H1 (cell line): Measurements from ENCODE around the gene SCAND1. TPM values are rescaled to one million over a fixed set of nuclear protein-coding genes. Genes with fewer than 3 reads are reported as not detected.

Source experiments
- BRCA1 ChIP-seq: IDR thresholded peaks from 2 replicates; pipeline ENCODE4 v1.6.1; 2012; ENCODE audit warnings: low read depth, low read length, improper control_type of control experiment
- CREB1 ChIP-seq: IDR thresholded peaks from 2 replicates; pipeline ENCODE4 v1.6.1; 2012; ENCODE audit warnings: inconsistent platforms
- KDM1A ChIP-seq: fragments of 200-600, 300-600 bp; sonication (generic); IDR thresholded peaks from 2 replicates; pipeline ENCODE4 v1.7.1; 2016; ENCODE audit warnings: mild to moderate bottlenecking, low read length, borderline replicate concordance
- KDM5A ChIP-seq: fragments of 200-600 bp; IDR thresholded peaks from 2 replicates; pipeline ENCODE4 v1.7.1; 2012; ENCODE audit warnings: mild to moderate bottlenecking, low read length, inconsistent platforms, mixed read lengths
- SAP30 ChIP-seq: fragments of 300-600 bp; sonication (generic); IDR thresholded peaks from 2 replicates; pipeline ENCODE4 v1.7.1; 2012; ENCODE audit warnings: low read length, moderate library complexity, mild to moderate bottlenecking, inconsistent platforms; ENCODE audit not compliant: insufficient read depth, insufficient replicate concordance
- USF2 ChIP-seq: IDR thresholded peaks from 2 replicates; pipeline ENCODE4 v1.6.1; 2011; ENCODE audit warnings: low read length, improper control_type of control experiment
- polyA plus RNA-seq, 7 experiments: library from polyadenylated mRNA; depleted of rRNA in 3 of 7; stranded (reverse) in 5 of 7; unstranded in 2 of 7; fragments of >200 nt in 5 of 7; fragments of 200-250 nt in 2 of 7; gene quantifications; 1 replicate in 5 of 7; 2 replicates in 1 of 7; 4 replicates in 1 of 7; pipeline versions ENCODE4 v1.2.1 to v1.2.3, GENCODE V29; 2011 to 2013; ENCODE audit warnings: missing spikeins in 2 of 7, mixed read lengths in 2 of 7
- total RNA-seq: library from RNA; stranded (reverse); fragmentation: NEBNext Ultra II Directional; extraction: Animal tissue kit (Norgen Biotek cat#: 25700); gene quantifications from 2 replicates; pipeline ENCODE4 v1.2.1, GENCODE V29; 2021

Gene SCAND1
- total and polyA plus RNA-seq, 2 of the 8 experiments (the other 6 are each of a cell fraction or from before 2014, with no cell fraction given) = 73.1 to 83.7 TPM

DNA sequence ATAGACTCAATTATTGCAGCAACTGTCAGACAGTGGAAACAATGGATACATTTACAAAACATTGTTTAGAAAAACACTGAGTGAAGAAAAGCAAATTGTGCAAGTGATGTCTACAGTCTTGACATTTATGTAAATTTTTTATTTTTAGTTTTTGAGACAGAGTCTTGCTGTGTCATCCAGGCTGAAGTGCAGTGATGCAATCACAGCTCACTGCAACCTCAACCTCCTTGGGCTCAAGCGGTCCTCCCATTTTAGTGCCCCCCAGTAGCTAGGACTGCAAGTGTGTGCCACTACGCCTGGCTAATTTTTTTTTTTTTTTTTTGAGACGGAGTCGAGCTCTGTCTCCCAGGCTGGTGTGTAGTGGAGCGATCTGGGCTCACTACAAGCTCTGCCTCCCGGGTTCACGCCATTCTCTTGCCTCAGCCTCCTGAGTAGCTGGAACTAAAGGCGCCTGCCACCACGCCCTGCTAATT lies 23.8 kb upstream of the SCAND1 start (continued):
- TF ChIP-seq SAP30 = no peak
- TF ChIP-seq KDM5A = no peak
- no peak for TF ChIP-seq CREB1
- no peak for TF ChIP-seq KDM1A
- no peak for TF ChIP-seq BRCA1
- TF ChIP-seq USF2 = no peak
